Naive B cell (primary cell): ENCODE measurements around the gene GTF3C6. TPM values are rescaled to one million over a fixed set of nuclear protein-coding genes. Genes with fewer than 3 reads are reported as not detected.
"Not testable (repeated sequence)": the region's sequence is repeated elsewhere in the genome, so short reads cannot be mapped to it uniquely, and the experiment has no call there.

Experiments used
- ATAC-seq, 2 donors: fragments of 150-1000 bp; cut with Tn5 transposase; 2 replicates each; pipeline ENCODE4 v1.10.0; 2021; ENCODE audit warnings: low read depth in 2 of 2, mild to moderate bottlenecking in 2 of 2, moderate library complexity in 2 of 2
- DNase-seq: peaks from one replicate; pipeline ENCODE4 v3.0.0; 2022
- H3K27ac Mint-ChIP-seq, 6 donors: one replicate each; pipeline ENCODE4 v1.8.0; 2020 to 2022; ENCODE audit warnings: mild to moderate bottlenecking in 6 of 6, mixed read lengths in 6 of 6, moderate library complexity in 5 of 6, inconsistent platforms in 2 of 6
- H3K27me3 Mint-ChIP-seq, 3 donors: one replicate each; pipeline ENCODE4 v1.8.0; 2021 to 2022; ENCODE audit warnings: mixed read lengths in 3 of 3, mild to moderate bottlenecking in 1 of 3
- H3K36me3 Mint-ChIP-seq, 2 donors: one replicate each; pipeline ENCODE4 v1.8.0; 2020 to 2022; ENCODE audit warnings: mixed read lengths in 2 of 2, inconsistent platforms in 1 of 2, mild to moderate bottlenecking in 1 of 2
- H3K4me1 Mint-ChIP-seq, 3 donors: one replicate each; pipeline ENCODE4 v1.8.0; 2020 to 2022; ENCODE audit warnings: mixed read lengths in 3 of 3, inconsistent platforms in 1 of 3, mild to moderate bottlenecking in 1 of 3, moderate library complexity in 1 of 3
- H3K4me3 Mint-ChIP-seq, 8 donors: one replicate each; pipeline ENCODE4 v1.8.0; 2020 to 2022; ENCODE audit warnings: mild to moderate bottlenecking in 8 of 8, mixed read lengths in 8 of 8, moderate library complexity in 8 of 8, inconsistent platforms in 2 of 8
- H3K9me3 Mint-ChIP-seq, 7 donors: one replicate each; pipeline ENCODE4 v1.8.0; 2020 to 2022; ENCODE audit warnings: mixed read lengths in 7 of 7, mild to moderate bottlenecking in 5 of 7, inconsistent platforms in 2 of 7, moderate library complexity in 1 of 7
- polyA plus RNA-seq, 6 donors: library from polyadenylated mRNA; unstranded; fragments of 300-500 nt; fragmentation: Illumina TruSeq; gene quantifications; one replicate each; pipeline ENCODE4 v1.2.3, GENCODE V29; 2021; ENCODE audit warnings: low read depth in 6 of 6

The GTF3C6 gene
- polyA plus RNA-seq, 6 donors from 2014 or later, result 90.8 to 109 (median 101) TPM

DNA sequence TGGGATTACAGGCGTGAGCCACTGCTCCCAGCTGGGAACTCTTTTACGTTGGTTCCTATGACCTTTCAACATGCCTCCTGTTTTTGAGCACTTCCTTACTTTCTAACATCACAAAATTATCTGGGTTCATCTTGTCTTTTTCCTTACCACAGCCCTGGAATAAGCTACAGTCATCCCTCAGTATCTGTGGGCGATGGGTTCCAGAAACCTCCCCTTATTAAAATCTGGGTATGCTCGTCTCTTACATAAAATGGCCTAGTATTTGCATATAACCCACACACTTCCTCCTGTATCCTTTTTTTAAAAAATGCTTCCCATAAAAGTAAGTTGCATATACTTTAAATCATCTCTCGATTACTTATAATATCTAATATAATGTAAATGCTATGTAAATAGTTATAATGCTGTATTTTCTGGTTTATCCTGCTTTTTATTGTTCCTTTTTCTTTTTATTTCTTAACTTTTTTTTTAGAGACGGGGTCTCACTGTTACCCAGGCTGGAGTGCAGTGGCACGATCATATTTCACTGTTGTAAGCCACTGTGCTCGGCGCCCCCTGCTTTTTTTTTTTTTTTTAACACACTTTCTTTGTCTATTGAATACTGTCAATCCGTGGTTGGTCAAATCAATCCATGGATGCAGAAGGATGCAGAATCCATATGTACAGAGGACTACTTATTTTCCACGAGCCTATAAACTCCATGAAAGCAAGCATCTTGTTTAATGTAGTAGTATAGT lies 32.5 kb downstream of the GTF3C6 start:
- ATAC-seq (no peak), DNase-seq (no peak)
- Mint-ChIP-seq H3K36me3 (peaks cover 13 to 22% of the 10 kb centered on the region in 2 donors), H3K27me3 (no peaks in the 10 kb centered on the region), H3K27ac (peak overlapping the region in 3 of 6 donors; percentile 36 to 88 (median 82)), H3K4me3 (peak overlapping the region in 1 of 8 donors; percentile 48), H3K4me1 (peaks cover under 1 to 14% (median 12%) of the 10 kb centered on the region in 3 donors), H3K9me3 (no peaks in the 10 kb centered on the region)

DNA sequence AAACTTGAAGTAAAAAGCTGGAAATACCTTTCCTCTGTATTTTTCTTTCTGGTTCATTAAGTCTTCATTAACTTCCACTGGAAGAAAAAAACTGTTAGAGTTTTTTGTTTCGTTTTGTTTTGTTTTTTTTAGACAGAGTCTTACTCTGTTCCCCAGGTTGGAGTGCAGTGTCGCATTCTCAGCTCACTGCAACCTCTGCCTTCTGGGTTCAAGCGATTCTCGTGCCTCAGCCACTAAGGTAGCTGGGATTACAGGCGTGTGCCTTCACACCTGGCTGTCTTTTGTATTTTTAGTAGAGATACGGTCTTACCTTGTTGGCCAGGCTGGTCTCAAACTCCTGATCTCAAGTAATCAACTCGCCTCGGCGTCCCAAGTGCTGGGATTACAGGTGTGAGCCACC lies 38.2 kb downstream of the GTF3C6 start:
- ATAC-seq (no peak), DNase-seq (no peak)
- H3K9me3 Mint-ChIP-seq, result no peaks in the 10 kb centered on the region
- no peaks in the 10 kb centered on the region for H3K27me3 Mint-ChIP-seq
- H3K4me1 Mint-ChIP-seq, result no peaks in the 10 kb centered on the region
- H3K27ac Mint-ChIP-seq, result peak overlapping the region in 1 of 6 donors; percentile 12
- H3K4me3 Mint-ChIP-seq, result no peak overlapping the region
- peaks cover 0 to 5% of the 10 kb centered on the region in 2 donors for H3K36me3 Mint-ChIP-seq

DNA sequence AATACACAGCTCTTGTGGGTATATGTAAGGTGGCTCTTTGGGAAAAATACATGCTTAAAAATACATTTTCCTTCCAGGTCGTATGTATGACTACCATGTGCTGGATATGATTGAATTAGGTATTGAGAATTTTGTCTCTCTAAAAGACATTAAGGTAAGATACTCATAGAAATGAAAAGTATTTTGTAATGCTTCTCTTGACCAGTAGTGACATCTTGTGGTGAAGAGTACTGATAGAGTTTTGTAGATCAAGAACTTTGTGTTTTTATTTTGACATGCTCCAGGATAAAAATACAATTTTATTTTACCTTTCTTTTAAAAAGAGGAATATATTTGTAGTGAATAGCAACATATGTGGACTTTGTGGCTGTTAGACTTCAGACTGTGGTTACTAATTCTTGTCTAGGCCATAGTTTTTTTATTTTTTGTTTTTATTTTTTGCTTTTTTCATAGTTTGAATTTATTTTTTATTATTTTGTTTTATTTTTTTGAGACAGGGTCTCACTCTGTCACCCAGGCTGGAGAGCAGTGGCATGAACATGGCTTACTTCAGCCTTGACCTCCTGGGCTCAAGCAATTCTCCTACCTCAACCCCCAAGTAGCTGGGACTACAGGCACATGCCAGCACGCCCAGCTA lies 41.2 kb downstream of the GTF3C6 start:
- no peaks in the 10 kb centered on the region for H3K4me1 Mint-ChIP-seq
- no peaks in the 10 kb centered on the region for H3K27me3 Mint-ChIP-seq
- ATAC-seq (no peak), DNase-seq (no peak)
- no peaks in the 10 kb centered on the region for H3K9me3 Mint-ChIP-seq
- H3K36me3 Mint-ChIP-seq, result peaks cover 6 to 8% of the 10 kb centered on the region in 2 donors
- H3K4me3 Mint-ChIP-seq, result no peak overlapping the region
- peak overlapping the region in 1 of 6 donors; percentile 38 for H3K27ac Mint-ChIP-seq

DNA sequence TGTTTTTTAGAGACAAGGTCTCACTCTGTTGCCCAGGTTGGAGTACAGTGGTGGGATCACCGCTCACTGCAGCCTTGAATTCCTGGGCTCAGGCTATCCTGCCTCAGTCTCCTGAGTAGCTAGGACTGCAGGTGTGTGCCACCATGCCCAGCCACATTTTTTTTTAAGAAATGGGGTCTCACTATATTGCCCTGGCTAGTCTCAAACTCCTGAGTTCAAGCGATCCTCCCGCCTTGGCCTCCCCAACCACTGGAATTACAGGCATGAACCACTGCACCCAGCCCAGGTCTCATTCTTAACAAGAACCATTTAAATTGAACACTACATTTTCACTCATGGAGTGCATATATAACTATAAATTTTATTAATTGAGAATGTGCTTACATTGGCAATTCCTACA lies 43.8 kb downstream of the GTF3C6 start:
- Mint-ChIP-seq H3K4me3 (peak overlapping the region in 1 of 8 donors; percentile 47), H3K27me3 (no peaks in the 10 kb centered on the region), H3K27ac (peak overlapping the region in 1 of 6 donors; percentile 76), H3K9me3 (no peaks in the 10 kb centered on the region), H3K4me1 (no peaks in the 10 kb centered on the region), H3K36me3 (peaks cover 8 to 13% of the 10 kb centered on the region in 2 donors)
- ATAC-seq, result no peak
- DNase-seq, result no peak

DNA sequence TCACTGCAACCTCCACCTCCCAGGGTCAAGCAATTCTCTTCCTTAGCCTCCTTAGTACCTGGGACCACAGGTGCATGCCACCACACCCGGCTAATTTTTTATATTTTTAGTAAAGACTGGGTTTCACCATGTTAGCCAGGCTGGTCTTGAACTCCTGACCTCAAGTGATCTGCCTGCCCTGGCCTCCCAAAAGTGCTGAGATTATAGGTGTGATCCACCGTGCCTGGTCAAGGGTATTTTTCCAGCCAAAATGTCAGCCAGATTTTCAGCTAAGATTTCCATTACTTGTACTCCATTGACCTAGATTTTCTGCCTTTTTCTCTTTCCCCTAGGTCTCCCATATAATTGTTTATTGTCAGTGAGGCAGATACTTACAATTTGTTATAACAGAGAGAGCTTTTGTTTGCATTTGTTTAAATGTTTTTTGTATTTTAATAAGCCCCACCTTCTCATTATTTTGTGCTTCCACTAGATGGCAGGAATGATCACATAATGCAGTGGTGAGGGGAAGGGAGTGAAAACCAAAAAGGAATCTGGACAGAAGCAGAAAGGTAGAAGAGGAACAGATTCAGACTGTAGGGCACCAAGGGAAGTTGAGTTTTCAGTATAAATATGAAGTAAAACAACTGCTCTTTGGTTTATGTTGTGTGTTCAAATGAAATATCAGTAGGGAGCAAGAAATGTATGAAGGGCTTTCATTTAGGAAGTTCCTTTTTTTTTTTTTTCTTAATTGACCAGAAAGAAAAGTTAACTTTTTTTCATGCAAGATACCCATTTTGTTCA lies 53.0 kb downstream of the GTF3C6 start:
- H3K27ac Mint-ChIP-seq, result peak overlapping the region in 5 of 6 donors; percentile 44 to 96 (median 60)
- ATAC-seq, result peak; percentile 62 to 76
- peaks cover 8 to 23% of the 10 kb centered on the region in 2 donors for H3K36me3 Mint-ChIP-seq
- H3K4me3 Mint-ChIP-seq, result no peak overlapping the region
- H3K4me1 Mint-ChIP-seq, result peaks cover 4 to 7% (median 6%) of the 10 kb centered on the region in 3 donors
- peak; percentile 34 for DNase-seq
- H3K9me3 Mint-ChIP-seq, result no peaks in the 10 kb centered on the region
- no peaks in the 10 kb centered on the region for H3K27me3 Mint-ChIP-seq

DNA sequence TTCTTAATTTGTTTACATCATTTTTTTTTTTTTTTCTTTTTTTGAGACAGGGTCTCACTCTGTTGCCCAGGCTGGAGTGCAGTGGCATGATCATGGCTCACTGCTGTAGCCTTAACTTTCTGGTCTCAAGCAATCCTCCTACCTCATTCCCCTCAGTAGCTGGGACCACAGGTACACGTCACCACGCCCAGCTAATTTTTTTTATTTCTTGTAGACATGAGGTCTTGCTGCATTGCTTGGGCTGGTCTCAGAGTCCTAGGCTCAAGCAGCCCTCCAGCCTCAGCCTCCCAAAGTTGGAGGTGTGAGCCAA lies 53.6 kb downstream of the GTF3C6 start:
- ATAC-seq, result no peak
- no peaks in the 10 kb centered on the region for H3K9me3 Mint-ChIP-seq
- no peak overlapping the region for H3K4me3 Mint-ChIP-seq
- peaks cover 4 to 7% (median 6%) of the 10 kb centered on the region in 3 donors for H3K4me1 Mint-ChIP-seq
- no peaks in the 10 kb centered on the region for H3K27me3 Mint-ChIP-seq
- no peak for DNase-seq
- no peak overlapping the region for H3K27ac Mint-ChIP-seq
- peaks cover 8 to 23% of the 10 kb centered on the region in 2 donors for H3K36me3 Mint-ChIP-seq

DNA sequence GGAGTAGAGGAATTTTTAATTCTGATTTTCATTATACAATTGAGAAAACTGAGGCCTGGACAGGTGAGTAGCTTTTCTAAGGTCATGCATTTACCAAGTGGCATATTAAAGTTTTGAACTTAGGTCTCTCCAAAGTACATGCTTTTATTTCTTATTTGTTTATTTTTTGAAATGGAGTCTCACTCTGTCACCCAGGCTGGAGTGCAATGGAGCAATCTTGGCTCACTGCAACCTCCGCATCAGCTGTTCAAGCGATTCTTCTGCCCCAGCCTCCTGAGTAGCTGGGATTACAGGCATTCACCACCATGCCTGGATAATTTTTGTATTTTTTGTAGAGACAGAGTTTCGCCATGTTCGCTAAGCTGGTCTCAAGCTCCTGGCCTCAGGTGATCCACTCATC lies 54.0 kb downstream of the GTF3C6 start:
- H3K4me1 Mint-ChIP-seq, ATAC-seq, H3K27ac Mint-ChIP-seq, H3K27me3 Mint-ChIP-seq, H3K4me3 Mint-ChIP-seq, H3K9me3 Mint-ChIP-seq, DNase-seq: not testable (repeated sequence)
- peaks cover 8 to 23% of the 10 kb centered on the region in 2 donors for H3K36me3 Mint-ChIP-seq

DNA sequence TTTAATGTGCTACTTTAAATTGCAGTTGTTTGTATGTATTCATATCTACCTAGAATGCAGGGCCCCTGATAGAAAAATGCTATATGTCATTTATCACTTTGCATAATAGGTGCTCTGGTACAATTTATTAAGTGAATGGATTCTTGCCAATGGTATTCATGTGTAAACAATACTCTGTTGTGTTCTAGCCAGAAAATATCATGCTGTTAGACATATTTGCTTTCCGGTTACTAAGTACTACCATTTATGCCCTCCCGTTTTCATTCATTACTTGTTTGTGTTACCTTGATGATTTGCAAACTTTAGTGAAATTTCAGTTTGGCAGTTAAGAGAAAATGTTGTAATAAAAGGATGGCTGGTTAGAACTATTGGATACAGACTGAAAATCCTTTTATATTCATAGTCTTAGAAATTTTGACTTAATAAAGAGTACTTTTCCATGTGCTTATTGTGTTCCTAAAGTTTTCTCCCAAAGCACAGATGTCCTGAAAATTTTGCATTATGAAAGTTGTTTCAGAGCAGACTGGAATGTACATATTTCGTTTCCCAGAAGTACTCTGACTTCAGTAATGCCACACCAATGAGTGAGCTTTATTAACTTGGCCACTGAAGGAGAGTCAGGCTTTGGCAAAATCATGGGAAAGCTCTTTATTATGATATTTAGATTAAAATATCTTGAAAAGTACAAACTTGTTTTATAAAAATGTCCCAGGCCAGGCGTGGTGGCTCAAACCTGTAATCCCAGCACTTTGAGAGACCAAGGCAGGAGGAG lies 54.8 kb downstream of the GTF3C6 start:
- H3K27ac Mint-ChIP-seq, result peak overlapping the region in 1 of 6 donors; percentile 62
- H3K9me3 Mint-ChIP-seq, result no peaks in the 10 kb centered on the region
- H3K4me3 Mint-ChIP-seq, result no peak overlapping the region
- DNase-seq (no peak), ATAC-seq (no peak)
- H3K36me3 Mint-ChIP-seq, result peaks cover 8 to 20% of the 10 kb centered on the region in 2 donors
- peaks cover 4 to 7% (median 6%) of the 10 kb centered on the region in 3 donors for H3K4me1 Mint-ChIP-seq
- H3K27me3 Mint-ChIP-seq, result no peaks in the 10 kb centered on the region

DNA sequence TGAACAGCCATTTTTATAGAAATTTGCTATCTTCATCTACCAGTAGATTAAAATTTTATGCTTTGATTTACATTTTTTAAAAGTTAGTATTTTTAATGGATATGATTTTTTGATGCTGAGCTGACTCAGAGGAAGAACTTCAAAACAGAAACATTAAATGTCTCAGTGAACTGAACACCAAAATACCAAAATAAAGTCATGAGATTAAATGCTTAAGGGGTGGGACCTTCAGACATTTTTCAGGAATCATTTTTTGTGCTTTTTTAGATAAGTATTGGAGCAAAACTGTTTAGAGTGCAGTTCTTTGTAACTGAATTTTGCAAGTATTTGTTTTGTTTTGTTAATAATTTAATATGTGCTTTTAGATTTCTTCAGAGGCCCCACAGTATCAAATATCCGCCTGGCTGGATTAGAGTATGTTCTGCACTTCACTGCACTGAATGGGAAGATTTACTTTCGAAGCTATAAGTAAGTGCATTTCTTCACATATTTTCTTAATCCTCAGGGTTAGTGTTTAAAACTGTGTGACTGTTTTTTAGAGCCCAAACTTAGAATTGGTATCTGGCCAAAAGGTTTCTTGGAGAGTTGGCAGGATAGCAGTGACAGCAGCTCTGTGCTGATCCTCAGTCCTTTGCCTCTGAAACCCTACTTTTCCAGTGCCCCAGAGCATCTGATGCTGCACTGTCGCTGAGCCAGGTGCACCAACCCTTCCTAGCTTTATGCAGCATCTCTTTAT lies 57.1 kb downstream of the GTF3C6 start:
- DNase-seq, result no peak
- Mint-ChIP-seq H3K4me3 (no peak overlapping the region), H3K36me3 (peaks cover 8 to 17% of the 10 kb centered on the region in 2 donors), H3K27me3 (no peaks in the 10 kb centered on the region), H3K4me1 (peaks cover 4 to 7% (median 6%) of the 10 kb centered on the region in 3 donors), H3K27ac (no peak overlapping the region), H3K9me3 (no peaks in the 10 kb centered on the region)
- no peak for ATAC-seq

DNA sequence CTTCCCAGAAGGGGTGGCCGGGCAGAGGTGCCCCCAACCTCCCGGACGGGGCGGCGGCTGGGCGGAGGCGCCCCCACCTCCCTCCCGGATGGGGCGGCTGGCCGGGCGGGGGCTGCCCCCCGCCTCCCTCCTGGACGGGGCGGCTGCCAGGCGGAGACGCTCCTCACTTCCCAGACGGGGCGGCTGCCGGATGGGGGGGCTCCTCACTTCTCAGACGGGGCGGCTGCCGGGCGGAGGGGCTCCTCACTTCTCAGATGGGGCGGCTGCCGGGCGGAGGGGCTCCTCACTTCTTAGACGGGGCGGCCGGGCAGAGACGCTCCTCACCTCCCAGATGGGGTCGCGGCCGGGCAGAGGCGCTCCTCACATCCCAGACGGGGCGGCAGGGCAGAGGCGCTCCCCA lies 58.7 kb downstream of the GTF3C6 start:
- DNase-seq, H3K27me3 Mint-ChIP-seq, H3K9me3 Mint-ChIP-seq, ATAC-seq, H3K4me1 Mint-ChIP-seq, H3K4me3 Mint-ChIP-seq, H3K27ac Mint-ChIP-seq: not testable (repeated sequence)
- H3K36me3 Mint-ChIP-seq, result peaks cover 0 to 11% of the 10 kb centered on the region in 2 donors
